HG03060 (cell line): Measurements from ENCODE around the gene TNFAIP3.
"Not testable (repeated sequence)": the region's sequence is repeated elsewhere in the genome, so short reads cannot be mapped to it uniquely, and the experiment has no call there.

Experiments
- ATAC-seq: cut with Tn5 transposase; IDR thresholded peaks from one replicate; pipeline ENCODE4 v1.9.1; 2021; ENCODE audit warnings: low read depth, moderate number of reproducible peaks; ENCODE audit not compliant: unreplicated experiment

TNFAIP3 gene

GRCh38 chr6:137866914-137867684 lies at the start of gene TNFAIP3:
Gene TNFAIP3, plus strand, starts transcription at chr6:137867259. Its CDS starts 3,969 bp downstream, at chr6:137871228.
- ATAC-seq: peak; percentile 61

GRCh38 chr6:137818440-137818839 lies 48.6 kb upstream of the TNFAIP3 start:
- no peak for ATAC-seq

GRCh38 chr6:137819740-137820139 lies 47.3 kb upstream of the TNFAIP3 start:
- ATAC-seq: no peak

DNA sequence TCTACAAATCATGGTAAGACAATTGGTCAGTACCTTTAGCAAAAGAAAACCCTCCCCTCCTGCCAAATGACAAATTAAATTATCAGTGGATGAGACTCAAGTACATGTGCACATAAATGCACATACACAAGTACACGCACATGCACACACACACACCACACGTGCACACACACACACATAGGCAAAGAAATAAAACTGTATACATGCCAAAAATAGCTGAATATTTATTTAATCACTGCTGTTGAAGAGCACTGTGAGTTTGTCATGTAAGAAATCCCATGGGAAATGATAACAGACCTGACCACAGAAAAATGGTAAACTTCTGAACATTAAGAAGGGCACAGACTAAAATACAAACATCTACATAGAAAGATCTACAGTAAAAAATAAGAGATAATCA lies 46.6 kb upstream of the TNFAIP3 start:
- ATAC-seq: no peak

- no peak for ATAC-seq
These were observed 46.1 kb upstream of the TNFAIP3 start for GRCh38 chr6:137820952-137821351.

DNA sequence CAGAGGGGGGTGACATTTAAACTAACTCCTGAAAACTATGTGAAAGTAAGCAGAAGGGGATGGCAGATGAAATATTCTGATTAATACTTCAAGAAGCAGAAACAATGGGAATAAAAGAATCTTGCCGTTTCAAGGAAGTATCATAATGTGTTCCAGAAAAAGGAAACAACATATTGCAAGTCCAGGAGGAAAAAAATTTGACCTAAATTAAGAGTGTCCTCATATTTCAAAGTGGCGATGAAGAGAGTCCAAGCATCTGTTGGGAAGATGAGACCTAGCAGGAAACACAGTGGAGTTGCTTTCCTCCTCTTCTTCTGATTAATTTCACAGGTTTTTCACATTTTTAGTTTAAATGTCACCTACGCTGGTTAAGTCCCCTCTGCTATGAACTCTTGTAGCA lies 45.6 kb upstream of the TNFAIP3 start:
- ATAC-seq: no peak

DNA sequence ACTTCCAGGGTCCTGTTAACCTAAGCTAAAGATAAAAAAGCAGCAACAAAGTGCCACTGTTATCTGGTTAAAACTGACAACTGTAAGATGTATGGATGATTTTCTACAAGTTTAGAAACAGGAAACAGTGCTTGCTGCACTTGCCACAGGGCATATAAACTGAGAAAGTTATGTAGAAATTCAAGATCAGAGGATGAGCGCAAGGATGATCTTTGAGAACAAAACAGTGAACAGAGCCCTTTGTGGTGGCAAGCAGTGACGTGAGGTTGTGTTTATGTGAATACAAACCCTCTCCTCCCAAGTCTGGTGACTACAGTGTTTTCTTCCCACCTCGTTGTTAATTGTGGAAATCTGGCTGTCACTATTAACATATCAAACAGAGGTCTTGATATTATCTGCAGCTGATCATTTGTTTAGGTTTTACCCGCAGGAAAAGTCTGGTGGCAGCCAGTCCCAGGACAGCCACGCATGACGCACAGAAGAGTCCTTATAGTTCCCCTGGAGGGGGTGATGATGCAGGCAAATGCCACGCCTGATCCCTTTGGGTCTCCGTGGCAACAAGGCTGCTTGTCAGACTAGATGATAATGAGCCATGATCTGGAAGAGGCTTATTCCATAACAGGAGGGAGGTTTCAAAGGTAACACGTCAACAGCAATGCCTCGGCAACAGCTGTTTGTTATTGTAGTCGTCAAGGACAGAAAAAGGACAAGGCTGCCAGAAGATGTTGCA lies 43.1 kb upstream of the TNFAIP3 start:
- ATAC-seq: no peak

DNA sequence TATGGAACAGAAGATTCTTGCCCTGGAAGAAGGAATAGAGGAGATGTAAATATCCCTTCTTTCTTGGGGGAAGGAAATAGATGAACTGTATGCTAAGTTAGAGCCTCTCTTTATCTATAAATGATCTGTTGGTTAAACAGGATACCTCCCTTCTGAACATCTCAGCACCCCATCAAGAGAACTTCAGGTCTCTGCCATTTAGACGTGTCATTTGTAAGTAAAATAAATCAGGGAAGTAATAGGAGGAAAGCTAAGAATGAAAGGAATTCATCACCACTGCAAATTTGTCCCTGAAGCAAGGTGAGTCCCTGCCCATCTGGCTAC lies 42.5 kb upstream of the TNFAIP3 start:
- ATAC-seq: no peak

DNA sequence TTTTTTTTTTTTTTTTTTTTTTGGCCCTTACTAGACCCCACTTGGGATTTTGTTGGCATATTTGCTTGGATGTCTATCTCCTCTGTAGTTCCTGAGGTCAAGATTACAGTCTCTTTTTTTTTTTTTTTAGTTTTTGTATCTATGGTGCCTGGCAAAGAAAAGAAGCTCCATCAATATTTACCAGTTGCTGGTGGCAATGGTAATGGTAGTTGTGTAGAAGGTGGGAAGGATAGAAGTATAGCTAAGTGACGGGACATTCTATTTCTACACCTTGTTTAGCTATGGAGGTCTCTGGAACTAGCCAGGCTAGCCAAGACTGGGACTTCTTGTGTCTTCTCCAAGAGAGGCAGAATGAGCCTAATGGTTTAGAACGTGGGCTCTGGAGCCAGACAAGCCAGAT lies 42.2 kb upstream of the TNFAIP3 start:
- ATAC-seq: no peak

GRCh38 chr6:137827411-137827940 lies 39.6 kb upstream of the TNFAIP3 start:
- ATAC-seq: no peak

- ATAC-seq: peak; percentile 31
These were observed 38.9 kb upstream of the TNFAIP3 start for GRCh38 chr6:137827977-137828810.

- ATAC-seq: no peak
These were observed 37.4 kb upstream of the TNFAIP3 start for GRCh38 chr6:137829641-137830083.

DNA sequence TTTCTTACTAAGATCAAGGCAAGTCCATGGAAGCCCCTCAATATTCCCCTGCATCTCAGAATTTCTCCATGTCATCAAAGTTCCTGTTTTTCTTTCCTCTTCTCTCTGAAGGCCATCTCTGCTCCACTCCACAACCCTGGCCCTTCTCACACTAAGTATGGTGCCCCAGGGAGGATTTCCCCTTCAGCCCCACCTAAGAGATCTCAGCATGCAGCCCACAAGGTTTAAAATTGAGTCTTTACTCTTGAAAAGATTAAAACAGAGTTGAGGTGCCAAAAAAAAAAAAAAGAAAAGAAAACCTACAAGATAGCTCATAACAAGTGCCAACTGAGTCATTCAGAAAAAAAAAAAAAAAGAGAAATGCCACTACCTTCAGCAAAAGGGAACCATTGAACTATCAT lies 36.5 kb upstream of the TNFAIP3 start:
- no peak for ATAC-seq

- no peak for ATAC-seq
These were observed 34.9 kb upstream of the TNFAIP3 start for GRCh38 chr6:137832110-137832509.

GRCh38 chr6:137834508-137834907 lies 32.6 kb upstream of the TNFAIP3 start:
- ATAC-seq: no peak

- ATAC-seq: no peak
These were observed 30.3 kb upstream of the TNFAIP3 start for GRCh38 chr6:137836788-137837187.

DNA sequence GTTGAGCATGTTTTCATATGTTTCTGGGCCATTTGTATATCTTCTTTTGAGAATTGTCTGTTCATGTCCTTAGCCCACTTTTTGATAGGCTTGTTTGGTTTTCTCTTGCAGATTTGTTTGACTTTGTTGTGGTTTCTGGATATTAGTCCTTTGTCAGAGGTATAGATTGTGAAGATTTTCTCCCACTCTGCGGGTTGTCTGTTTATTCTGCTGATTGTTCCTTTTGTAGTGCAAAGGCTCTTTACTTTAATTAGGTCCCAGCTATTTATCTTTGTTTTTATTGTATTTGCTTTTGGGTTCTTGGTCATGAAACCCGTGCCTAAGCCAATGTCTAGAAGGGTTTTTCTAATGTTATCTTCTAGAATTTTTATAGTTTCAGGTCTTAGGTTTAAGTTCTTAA lies 29.0 kb upstream of the TNFAIP3 start:
- not testable (repeated sequence) for ATAC-seq

DNA sequence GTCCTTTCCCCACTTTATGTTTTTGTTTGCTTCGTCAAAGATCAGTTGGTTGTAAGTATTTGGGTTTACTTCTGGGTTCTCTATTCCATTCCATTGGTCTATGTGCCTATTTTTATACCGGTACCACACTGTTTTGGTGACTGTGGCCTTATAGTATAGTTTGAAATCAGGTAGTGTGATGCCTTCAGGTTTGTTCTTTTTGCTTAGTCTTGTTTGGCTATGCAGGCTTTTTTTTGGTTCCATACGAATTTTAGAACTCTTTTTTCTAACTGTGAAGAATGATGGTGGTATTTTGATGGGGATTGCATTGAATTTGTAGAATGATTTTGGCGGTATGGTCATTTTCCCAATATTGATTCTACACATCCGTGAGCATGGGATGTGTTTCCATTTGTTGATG lies 28.5 kb upstream of the TNFAIP3 start:
- not testable (repeated sequence) for ATAC-seq

DNA sequence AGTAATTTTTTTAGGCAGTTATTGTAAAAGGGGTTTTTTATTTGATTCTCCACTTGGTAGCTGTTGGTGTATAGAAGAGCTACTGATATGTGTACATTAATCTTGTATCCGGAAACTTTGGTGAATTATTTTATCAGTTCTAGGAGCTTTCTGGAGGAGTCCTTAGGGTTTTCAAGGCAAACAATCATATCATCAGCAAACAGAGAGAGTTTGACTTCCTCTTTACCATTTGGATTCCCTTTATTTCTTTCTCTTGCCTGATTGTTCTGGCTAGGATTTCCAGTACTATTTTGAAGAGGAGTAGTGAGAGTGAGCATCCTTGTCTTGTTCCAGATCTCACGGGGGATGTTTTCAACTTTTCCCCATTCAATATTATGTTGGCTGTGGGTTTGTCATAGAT lies 28.0 kb upstream of the TNFAIP3 start:
- no peak for ATAC-seq

DNA sequence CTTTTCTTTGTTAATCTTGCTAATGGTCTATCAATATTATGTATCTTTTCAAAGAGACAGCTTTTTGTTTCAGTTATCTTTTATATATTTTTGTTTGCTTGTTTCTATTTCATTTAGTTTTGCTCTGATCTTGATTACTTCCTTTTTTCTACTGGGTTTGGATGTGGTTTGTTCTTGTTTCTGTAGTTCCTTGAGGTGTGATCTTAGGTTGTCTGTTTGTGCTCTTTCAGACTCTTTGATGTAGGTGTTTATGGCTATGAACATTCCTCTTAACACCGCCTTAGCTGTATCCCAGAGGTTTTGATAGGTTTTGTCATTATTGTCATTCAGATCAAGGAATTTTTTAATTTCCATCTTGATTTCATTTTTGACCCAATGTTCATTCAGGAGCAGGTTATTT lies 26.8 kb upstream of the TNFAIP3 start:
- no peak for ATAC-seq

DNA sequence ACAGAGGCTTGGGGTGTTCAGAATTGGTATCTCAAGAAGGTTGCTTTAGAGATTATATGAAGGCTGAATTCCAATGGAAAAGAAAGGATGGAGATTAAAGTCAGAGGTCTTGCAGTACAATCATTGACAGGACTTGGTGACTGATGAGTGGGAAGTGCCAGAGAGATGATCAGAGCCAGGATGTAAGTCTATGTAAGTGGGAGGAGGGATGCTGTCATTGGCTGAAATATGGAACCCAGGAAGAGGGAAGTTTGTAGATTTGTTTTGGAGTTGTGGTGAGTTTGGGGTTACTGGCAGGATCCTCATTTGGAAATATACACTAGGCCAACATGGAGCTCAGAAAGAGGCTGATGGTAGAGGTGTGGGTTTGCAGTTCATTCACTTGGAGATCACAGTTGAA lies 23.8 kb upstream of the TNFAIP3 start:
- ATAC-seq: no peak
